H1 (cell line): ENCODE data around the gene UCN3. TPM values are rescaled to one million over a fixed set of nuclear protein-coding genes. Genes with fewer than 3 reads are reported as not detected.

Source experiments
- BCL11A ChIP-seq, 2 experiments: IDR thresholded peaks; one replicate each; pipeline ENCODE4 v1.6.1; 2011; ENCODE audit warnings: low read depth in 2 of 2, low read length in 2 of 2, mild to moderate bottlenecking in 2 of 2
- CBX5 ChIP-seq: fragments of 300-800, 300-1000 bp; sonication (generic); IDR thresholded peaks from 2 replicates; pipeline ENCODE4 v1.7.1; 2016; ENCODE audit warnings: antibody characterized with exemption, low read length, low read depth
- CHD7 ChIP-seq: fragments of 300-600 bp; sonication (generic); IDR thresholded peaks from 2 replicates; pipeline ENCODE4 v1.7.1; 2012; ENCODE audit warnings: low read length, moderate library complexity, mild to moderate bottlenecking, inconsistent platforms; ENCODE audit not compliant: insufficient replicate concordance
- CTBP2 ChIP-seq: IDR thresholded peaks from 2 replicates; pipeline ENCODE4 v1.7.0; 2011; ENCODE audit warnings: borderline replicate concordance, mild to moderate bottlenecking, moderate library complexity, mixed read lengths, low read length; ENCODE audit not compliant: insufficient read depth, insufficient read length
- CTCF ChIP-seq, 3 experiments: IDR thresholded peaks; 1 replicate in 2 of 3; 2 replicates in 1 of 3; pipeline versions ENCODE4 v1.5.1 to v1.6.1; 2011; ENCODE audit warnings: low read length in 3 of 3, mild to moderate bottlenecking in 3 of 3, inconsistent platforms in 2 of 3, low read depth in 1 of 3, moderate library complexity in 1 of 3; ENCODE audit not compliant: insufficient read depth in 1 of 3; ENCODE audit errors: control extremely low read depth in 1 of 3
- GTF2F1 ChIP-seq: IDR thresholded peaks from 2 replicates; pipeline ENCODE4 v1.6.1; 2012; ENCODE audit warnings: low read depth, low read length, improper control_type of control experiment, borderline replicate concordance
- KDM5A ChIP-seq: fragments of 200-600 bp; IDR thresholded peaks from 2 replicates; pipeline ENCODE4 v1.7.1; 2012; ENCODE audit warnings: mild to moderate bottlenecking, low read length, inconsistent platforms, mixed read lengths
- SP1 ChIP-seq: IDR thresholded peaks from 2 replicates; pipeline ENCODE4 v1.6.1; 2011; ENCODE audit warnings: low read depth, low read length
- polyA plus RNA-seq, 7 experiments: library from polyadenylated mRNA; depleted of rRNA in 3 of 7; stranded (reverse) in 5 of 7; unstranded in 2 of 7; fragments of >200 nt in 5 of 7; fragments of 200-250 nt in 2 of 7; gene quantifications; 1 replicate in 5 of 7; 2 replicates in 1 of 7; 4 replicates in 1 of 7; pipeline versions ENCODE4 v1.2.1 to v1.2.3, GENCODE V29; 2011 to 2013; ENCODE audit warnings: missing spikeins in 2 of 7, mixed read lengths in 2 of 7
- total RNA-seq: library from RNA; stranded (reverse); fragmentation: NEBNext Ultra II Directional; extraction: Animal tissue kit (Norgen Biotek cat#: 25700); gene quantifications from 2 replicates; pipeline ENCODE4 v1.2.1, GENCODE V29; 2021

The UCN3 gene
- total and polyA plus RNA-seq, 2 of the 8 experiments (the other 6 are each of a cell fraction or from before 2014, with no cell fraction given), result not detected

- TF ChIP-seq CHD7, result no peak
- TF ChIP-seq CTBP2, result no peak
- TF ChIP-seq BCL11A (IDR thresholded peaks at IDR 0.05; ENCODE audit: low read depth in 2 of 2, low read length in 2 of 2), result no peak
- no peak for TF ChIP-seq CTCF (IDR thresholded peaks at IDR 0.05; ENCODE audit: control extremely low read depth in 1 of 3, insufficient read depth in 1 of 3, low read depth in 1 of 3, low read length in 3 of 3)
- no peak for TF ChIP-seq GTF2F1
- no peak for TF ChIP-seq SP1
- TF ChIP-seq CBX5, result no peak
- TF ChIP-seq KDM5A, result no peak
These were observed 46.6 kb upstream of the UCN3 start (continued) for GRCh38 chr10:5318148-5318547.
